ENCODE data around the gene OR2AT4.
"Not testable (repeated sequence)": the region's sequence is repeated elsewhere in the genome, so short reads cannot be mapped to it uniquely, and the experiment has no call there.

OR2AT4 gene

DNA sequence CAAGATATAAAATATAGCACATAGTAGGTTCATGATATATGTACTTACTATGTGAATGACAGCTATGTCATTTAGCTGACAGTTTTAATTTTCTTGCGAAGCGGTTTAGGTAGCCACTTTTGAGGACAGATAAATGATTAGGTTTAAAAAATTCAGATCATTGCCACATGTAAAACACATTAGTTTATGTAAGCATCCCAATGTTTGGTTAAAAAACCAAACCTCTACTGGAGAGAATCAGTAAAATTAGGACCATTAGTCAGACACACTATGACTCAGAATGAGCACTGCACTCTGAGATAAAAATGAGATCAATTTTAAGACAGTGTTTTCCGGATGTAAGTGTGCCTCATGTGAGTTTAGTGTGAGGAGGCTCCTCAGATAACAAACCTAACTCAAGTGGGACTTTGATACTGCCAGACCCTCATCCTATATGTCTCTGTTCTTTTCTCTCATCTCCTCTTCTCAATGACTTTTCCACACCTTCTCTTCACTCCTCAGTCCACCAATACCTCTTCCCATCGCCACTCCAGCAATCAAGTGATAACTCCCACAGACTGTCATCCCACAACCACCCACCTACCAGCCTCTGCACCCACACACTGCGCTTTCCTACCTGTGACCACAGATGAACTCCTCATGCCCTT is 6.8 kb upstream of the OR2AT4 start:
- no peak for DNase-seq

DNA sequence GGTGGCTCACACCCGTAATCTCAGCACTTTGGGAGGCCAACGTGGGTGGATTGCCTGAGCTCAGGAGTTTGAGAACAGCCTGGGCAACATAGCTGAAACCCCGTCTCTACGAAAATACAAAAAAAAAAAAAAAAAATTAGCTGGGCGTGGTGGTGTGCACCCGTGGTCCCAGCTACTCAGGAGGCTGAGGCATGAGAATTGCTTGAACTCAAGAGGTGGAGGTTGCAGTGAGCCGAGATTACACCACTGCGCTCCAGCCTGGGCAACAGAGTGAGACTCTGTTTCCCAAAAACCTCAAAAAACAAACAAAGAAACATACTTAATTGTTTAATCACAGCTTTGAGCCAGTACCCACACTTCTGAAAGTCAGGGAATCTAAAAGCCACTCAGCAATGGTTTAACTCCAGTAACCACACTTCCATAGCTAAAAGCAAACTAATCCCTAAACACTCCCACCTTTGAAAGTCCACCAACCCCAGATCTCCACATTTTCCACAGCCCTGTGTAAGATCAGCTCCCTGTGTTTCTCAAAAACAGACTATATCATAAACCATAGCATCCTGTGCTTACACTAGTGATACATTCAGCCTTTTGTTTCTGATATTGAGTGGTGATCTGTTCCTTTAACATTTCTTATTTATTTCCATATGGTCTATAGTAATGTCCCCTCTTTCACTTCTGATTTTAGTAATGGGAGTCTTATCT is 4.9 kb upstream of the OR2AT4 start:
- no peak for DNase-seq

DNA sequence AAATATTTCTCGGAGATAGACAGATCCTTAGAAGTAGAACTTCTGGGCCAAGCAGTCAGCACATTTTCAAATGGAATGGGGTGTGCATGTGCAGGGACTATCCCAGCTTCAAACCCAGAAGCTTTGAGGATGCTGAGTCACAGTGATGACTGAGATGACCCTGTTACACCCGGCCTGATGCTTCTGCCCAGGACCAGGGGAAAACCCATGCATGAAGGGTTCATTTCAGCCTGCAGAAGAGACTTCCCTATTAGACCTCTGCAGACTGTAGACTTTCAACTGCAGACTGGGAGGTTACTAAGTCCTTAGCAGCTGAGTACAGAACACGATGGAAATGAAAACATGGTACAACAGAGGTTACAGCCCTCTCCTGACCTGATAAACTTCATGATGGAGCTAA is 3.6 kb upstream of the OR2AT4 start:
- DNase-seq: no peak

DNA sequence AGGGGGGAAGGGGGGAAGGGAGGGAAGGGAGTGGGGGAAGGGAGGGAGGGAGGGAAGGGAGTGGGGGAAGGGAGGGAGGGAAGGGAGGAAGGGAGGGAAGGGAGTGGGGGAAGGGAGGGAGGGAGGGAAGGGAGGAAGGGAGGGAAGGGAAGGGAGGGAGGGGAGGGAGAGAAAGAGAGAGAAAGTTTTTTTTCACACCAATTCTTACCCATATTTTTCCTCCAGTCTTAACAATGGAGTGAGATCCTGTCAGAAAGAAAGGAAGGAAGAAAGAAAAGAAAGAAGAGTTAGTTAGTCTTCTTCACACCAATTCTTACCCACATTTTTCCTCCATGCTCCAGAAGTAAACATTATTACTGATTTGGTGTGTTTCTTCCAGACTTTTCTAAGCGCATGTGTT is 3.0 kb upstream of the OR2AT4 start:
- no peak for DNase-seq

DNA sequence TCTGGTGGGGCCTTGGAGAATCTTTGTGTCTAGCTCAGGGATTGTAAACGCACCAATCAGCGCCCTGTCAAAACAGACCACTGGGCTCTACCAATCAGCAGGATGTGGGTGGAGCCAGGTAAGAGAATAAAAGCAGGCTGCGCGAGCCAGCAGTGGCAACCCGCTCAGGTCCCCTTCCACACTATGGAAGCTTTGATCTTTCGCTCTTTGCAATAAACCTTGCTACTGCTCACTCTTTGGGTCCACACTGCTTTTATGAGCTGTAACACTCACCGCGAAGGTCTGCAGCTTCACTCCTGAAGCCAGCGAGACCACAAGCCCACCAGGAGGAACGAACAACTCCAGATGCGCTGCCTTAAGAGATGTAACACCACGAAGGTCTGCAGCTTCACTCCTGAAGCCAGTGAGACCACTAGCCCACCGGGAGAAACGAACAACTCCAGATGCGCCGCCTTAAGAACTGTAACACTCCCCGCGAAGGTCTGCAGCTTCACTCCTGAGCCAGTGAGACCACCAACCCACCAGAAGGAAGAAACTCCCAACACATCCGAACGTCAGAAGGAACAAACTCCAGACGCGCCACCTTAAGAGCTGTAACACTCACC is 2.3 kb upstream of the OR2AT4 start:
- not testable (repeated sequence) for DNase-seq

DNA sequence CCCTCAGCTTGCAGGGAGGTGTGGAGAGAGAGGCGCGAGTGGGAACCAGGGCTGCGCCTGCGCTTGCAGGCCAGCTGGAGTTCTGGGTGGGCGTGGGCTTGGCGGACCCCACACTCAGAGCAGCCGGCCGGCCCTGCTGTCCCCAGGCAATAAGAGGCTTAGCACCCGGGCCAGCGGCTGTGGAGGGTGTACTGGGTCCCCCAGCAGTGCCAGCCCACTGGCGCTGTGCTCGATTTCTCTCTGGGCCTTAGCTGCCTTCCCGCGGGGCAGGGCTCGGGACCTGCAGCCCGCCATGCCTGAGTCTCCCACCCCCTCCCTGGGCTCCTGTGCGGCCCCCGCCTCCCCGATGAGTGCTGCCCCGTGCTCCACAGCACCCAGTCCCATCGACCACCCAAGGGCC is 1.5 kb upstream of the OR2AT4 start:
- DNase-seq: not testable (repeated sequence)

DNA sequence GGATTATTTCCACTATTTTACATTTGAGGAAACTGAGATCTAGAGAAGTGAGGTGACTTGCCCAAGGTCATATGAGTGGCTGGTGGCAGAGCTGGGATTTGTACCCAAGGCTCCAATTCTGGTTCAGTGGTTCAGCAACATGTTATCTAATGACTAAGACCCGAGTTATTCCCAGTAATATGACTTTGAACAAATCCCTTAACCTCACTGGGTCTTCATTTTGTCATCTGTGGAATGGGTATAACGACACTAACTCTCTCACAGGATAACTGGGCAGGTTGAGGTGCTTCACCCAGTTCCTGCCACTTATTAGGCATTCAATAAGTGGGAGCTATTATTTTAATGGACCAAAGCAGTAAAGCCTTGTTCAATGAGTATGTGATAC is 489 bp upstream of the OR2AT4 start:
- DNase-seq: no peak

DNA sequence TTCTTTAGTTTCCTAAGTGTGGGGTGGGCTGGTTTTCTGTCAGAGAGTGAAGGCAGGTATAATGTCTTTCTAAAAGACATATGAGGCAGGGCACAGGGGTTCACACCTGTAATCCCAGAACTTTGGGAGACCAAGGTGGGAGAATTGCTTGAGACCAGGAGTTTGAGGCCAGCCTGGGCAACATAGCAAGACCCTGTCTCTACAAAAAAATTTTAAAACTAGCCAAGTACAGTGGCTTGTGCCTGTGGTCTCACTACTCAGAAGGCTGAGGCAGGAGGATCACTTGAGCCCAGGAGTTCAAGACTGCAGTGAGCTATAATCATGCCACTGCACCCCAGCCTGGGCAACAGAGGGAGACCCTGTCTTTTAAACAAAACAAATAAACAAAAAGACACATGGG is 2.3 kb downstream of the OR2AT4 start:
- DNase-seq: not testable (repeated sequence)

DNA sequence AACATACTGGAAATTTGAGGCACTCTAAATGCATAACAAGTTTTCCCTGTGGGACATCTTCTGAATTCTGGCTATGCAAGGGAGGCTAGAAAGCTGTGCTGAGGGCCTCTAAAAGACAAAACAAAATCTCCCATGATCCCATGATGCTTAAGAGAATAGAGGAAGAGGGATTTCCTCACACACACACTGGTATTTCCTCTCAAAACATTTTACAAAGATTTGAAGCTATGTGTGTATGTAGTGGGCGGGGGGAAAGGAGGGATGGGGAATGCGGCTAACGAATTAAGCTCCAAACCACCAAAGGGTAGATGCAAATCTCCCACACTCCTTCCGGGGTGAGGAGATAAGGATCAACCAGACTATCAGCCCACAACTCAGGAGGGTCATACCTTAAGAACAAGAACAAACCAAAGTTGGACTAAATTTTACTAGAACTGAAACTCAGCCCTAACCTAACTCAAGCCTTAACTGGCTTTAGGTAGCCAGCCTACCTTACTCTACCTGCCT is 6.0 kb downstream of the OR2AT4 start:
- no peak for DNase-seq

DNA sequence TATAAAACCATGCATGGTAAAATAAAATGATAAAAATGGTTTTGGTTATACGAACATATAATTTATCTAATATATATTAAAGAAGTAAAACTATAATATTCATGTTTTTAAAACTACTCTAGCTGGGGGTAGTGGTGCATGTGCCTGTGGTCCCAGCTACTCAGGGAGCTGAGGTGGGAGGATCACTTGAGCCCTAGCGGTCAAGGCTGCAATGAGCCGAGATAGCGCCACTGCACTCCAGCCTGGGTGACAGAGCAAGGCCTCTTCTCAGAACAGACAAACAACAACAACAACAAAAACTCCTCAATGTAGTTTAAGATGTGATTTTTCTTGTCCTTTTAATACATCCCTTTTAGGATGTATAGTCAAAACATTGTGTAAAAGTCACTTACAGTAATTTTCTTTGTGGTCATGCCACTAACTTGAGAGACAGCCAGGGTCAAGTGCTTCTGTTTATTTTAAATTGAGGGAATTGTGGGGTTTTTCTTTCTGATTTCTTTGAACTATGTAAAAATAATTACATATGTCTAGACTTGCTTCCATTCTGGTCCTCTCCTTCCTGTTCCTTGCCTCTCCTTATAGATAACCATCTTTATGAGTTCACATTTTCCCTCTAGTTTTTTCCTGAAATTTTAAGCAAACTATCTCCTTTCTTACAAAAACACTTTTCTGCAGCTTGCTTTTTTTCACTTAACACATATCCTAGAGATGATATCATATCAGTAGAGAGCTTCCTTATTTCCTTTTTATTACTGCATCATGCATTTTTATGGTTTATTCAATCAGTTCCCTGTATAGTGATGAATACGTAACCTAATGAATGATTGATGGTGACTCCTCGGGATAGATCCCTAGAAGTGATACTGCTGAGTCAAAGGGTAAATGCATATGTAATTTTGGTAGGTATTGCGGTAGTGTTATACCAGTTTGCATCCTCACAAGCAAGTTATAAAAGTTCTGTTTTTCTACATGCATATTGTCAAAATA is 9.1 kb downstream of the OR2AT4 start:
- no peak for DNase-seq

DNA sequence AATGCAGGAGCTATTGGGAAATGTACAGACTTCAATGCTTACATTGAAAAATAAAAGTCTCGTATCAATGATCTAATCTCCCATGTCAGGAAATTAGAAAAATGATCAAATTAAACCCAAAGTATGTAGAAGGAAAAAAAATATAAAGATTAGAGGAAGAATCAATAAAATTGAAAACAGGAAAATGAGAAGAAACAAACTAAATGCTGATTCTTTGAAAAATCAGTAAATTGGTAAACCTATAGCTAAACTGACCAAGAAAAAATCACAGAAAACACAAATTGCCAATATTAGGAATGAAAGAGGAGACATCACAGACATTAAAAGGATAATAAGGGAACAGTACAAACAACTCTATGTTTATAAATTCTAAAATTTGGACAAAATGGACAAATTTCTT is 11.8 kb downstream of the OR2AT4 start:
- no peak for DNase-seq

DNA sequence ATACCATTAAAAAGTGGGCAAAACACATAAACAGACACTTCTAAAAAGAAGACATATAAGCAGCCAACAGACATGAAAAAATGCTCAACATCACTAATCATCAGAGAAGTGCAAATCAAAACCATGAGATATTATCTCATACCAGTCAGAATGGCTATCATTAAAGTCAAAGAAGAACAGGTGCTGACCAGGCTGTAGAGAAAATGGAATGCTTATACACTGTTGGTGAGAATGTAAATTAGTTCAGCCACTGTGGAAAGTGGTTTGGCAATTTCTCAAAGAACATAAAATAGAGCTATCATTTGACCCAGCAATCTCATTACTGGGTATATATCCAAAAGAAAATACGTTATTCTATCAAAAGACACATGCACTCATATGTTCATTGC is 13.5 kb downstream of the OR2AT4 start:
- no peak for DNase-seq

DNA sequence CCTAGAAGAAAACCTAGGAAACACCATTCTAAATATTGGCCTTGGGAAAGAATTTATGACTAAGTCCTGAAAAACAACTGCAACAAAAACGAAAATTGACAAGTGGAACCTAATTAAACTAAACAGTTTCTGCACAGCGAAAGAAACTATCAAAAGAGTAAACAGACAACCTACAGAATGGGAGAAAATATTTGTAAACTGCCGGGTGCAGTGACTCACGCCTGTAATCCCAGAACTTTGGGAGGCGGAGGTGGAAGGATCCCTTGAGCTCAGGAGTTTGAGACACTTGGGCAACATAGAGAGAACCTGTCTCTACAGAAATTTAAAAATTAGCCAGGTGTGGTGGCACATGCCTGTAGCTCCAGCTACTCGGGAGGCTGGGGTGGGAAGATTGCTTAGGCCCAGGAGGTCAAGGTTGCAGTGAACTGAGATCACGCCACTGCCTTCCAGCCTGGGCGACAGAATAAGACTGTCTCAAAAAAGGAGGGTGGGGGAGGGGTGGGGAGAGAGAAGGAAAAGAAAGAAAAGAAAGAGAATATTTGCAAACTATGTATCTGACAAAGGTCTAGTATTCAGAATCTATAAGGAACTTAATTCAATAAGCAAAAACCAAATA is 14.0 kb downstream of the OR2AT4 start:
- DNase-seq: no peak

DNA sequence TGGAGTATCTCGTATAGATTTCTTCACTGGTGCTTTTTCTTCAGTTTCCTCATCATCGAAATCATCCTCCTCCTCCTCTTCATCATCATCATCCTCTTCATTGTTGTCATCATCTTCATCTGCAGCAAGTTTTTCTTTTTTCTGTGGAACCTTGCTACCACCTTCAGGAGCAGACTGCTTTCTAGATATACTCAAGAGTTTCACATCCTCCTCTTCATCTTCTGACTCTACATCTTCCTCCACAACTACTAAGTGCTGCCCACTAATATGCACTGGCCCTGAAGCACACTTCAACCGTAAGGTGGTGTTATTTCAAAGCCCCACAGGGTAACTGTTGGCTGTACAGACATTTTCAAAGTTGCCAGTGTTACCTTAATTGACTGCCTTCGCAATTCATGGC is 17.1 kb downstream of the OR2AT4 start:
- no peak for DNase-seq

DNA sequence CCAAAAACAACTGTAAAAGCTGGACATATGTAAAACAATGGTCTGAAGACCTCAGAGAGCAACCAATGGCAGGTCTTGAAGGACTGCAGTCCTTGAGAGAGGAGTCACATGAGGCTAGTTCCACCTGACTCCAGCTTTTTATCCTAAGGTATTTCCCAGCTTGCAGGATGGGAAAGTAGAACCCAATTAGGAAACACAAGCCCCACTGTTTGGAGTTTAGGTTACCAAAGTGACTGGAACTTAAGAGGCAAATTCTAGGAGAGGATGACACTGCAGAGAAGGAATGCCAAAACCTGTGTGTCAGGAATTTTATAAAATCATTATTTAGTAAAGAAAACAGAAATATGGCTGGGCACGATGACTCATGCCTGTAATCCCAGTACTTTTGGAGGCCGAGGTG is 18.4 kb downstream of the OR2AT4 start:
- no peak for DNase-seq

DNA sequence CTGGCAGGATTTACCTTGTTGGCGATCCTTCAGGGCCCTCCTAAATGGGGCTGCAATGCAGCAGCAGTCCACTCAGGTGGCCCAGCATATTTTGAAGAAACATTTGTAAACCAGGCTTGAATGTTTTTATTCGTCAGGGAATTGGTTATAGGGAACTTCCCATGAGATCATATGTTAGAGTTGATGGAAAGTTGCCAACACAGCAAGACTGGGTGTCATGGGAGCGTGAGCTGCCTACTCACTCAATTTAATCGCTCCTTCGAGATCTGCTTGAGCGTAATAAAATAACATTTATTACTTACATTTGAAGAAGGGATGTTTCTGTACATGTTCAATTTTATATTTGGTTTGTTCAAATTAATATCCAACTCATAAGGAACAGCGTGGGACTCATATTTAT is 19.4 kb downstream of the OR2AT4 start:
- no peak for DNase-seq

DNA sequence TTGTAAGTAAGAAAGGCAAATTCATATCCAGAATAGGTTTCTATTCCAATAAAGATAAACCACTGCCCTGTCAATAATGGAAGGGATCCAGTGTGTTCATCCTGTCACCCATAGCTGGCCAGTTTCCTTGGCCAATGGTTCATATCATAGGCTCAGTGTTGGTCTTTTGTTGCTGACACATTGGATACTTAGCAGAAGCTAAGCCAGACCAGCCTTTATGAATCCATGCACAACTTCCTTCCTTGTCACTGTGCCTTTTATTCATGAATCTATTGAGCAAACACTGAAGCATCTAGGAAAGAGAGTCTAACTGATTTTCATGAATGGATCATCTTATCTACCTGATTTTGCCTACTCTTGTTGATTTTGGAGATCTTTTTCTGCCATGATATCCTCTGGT is 20.0 kb downstream of the OR2AT4 start:
- no peak for DNase-seq

DNA sequence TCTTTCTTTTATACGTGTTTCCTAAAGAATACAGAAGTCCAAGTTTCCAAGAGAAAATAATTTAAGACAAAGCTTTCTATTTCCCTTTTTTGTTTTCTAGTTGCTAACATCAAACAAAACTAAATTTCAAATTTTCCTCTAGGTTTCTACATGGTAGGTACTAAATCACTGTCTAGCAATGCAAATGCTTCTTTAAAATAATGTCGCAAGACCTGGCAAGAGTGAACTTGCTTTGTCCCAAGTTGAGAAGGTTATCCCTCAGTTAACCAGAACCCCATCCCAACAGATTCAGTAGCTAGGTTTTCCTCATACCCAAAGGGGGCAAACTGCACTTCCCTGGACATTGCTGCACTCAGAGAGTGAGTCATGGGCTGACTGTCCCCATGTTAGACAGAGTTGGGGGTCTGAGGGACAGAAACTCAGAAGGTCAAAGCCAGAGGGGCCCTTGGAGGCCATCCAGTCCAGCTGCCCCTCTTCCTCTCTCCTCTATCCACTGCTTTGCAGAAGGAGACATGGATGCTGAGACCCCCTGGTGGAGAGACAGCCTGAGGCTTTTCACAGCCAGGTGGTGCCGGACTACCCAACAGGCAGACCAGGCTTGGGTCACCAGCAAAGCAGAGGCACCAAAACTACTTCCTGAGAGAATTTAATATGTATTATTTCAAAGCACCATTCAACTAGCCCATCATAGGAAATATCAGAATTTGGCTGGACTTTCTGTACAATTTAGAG is 23.1 kb downstream of the OR2AT4 start:
- no peak for DNase-seq

DNA sequence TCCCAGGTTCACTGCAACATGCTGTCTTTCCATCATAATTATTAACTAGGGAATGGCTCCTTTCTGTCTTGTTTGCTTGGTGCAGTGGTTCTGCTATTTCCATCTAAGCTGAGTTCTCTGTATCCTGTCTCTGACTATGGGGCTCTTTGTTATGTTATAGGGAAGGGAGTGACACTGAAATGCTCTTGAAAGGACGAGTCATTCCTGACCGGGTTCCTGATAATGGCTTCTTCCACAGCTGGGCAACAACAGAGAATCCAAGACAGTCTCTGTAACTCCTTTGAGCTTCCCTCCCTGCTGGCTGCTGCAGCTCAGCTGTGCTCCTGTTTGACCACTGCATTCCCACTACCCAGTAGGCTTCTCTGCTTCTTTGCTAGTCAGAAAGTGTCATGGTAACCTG is 24.1 kb downstream of the OR2AT4 start:
- DNase-seq: no peak

DNA sequence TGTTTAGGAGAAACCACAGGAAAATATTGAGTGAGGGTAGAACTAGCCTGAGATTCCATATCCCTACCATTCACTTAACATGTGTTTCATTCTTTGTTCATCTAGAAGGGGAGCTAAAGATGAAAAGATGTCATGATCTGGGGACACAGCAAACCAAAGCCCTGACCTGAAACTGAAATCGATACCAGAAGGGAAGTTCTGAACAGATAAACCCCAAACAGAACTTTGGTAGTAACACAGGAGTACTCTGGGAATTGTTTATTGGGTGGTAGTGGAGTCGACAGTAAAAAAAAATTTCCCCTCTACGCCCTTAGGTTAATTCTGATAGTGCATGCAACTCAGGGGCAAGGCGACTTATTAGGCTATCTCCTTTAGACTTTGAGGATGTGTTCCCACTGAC is 27.2 kb downstream of the OR2AT4 start:
- DNase-seq: no peak

Data from anterior cingulate cortex (tissue), 58 donors.